Hypothalamus (tissue), 51 donors: Measurements from ENCODE around the gene P2RX6.
"Not testable (repeated sequence)": the region's sequence is repeated elsewhere in the genome, so short reads cannot be mapped to it uniquely, and the experiment has no call there.

Experiments used
- DNase-seq, 51 donors: peaks; one replicate each; lab custom pipeline; 2025; lab: John Stamatoyannopoulos, UW

Gene P2RX6

DNA sequence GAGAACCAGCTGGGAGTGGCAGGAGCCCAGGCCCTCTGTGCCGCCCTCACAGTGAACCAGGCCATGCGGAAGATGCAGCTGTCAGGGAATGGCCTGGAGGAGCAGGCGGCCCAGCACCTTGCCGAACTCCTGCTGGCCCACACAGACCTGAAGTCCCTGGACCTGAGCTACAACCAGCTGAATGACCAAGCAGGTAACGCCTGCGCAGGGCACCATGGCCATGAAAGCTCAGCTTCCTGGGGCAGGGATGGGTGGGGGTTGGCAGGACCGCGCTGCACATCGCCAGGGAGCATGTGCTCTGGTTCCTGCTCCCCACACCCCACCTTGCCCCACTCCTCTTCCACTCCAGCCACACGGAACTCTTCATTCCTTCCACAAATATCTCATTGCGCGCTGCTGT, 34.0 kb downstream of the P2RX6 start:
- DNase-seq: not testable (repeated sequence)

DNA sequence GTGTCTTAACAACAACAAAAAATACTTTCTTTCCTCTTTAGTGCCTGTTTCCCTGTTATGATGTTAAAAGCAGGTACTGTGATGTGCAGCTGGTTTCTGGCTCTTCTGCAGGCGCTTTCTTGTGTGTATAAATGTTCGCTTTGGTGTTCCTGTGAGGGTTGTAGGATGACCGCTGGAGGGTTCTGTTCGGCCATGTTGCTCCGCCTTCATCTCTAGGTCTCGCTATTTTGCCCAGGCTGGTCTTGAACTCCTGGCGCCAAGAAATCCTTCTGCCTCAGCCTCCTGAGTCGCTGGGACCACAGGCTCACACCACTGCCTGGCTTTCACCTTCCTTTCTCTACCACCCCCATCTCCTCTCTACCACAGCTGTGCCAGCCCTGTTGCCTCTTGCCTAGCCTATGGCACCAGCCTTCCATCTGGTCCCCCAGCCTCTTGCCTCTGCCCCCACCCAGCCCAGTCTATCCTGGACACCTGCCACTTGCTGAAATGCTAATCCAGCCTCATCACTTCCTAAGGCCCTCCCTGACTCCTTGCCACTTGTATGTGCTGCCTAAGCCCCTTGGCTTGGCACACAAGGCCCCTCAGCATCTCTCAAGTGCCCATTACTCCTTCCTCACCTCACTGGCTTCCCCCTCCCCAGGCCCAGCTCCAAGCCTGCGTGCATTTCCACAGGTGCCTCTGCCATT, 36.3 kb downstream of the P2RX6 start:
- no peak for DNase-seq

DNA sequence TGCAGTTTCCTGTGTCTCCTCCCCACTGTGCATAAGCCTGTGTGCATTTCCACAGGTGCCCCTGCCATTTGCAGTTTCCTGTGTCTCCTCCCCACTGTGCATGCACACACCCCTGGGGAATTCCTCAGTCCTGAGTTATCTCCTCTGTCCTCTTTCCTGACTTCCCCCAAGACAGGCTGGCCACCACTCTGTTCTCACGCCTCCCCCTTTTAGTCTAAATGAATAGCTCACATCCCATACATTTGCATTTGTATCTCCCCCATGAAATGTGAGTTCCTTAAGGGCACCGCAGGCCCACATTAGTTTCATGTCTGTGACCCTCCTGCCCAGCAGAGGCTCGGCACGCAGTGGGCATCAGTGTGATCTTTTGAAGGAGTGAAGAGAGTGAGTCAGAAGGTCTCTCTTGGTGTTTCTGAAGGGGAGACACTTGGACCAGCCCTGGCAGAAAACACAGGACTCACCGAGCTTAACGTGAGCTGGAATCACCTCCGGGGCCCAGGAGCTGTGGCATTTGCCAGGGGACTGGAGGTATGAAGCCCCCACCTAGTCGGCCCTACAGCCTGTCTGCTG, 37.0 kb downstream of the P2RX6 start:
- no peak for DNase-seq

DNA sequence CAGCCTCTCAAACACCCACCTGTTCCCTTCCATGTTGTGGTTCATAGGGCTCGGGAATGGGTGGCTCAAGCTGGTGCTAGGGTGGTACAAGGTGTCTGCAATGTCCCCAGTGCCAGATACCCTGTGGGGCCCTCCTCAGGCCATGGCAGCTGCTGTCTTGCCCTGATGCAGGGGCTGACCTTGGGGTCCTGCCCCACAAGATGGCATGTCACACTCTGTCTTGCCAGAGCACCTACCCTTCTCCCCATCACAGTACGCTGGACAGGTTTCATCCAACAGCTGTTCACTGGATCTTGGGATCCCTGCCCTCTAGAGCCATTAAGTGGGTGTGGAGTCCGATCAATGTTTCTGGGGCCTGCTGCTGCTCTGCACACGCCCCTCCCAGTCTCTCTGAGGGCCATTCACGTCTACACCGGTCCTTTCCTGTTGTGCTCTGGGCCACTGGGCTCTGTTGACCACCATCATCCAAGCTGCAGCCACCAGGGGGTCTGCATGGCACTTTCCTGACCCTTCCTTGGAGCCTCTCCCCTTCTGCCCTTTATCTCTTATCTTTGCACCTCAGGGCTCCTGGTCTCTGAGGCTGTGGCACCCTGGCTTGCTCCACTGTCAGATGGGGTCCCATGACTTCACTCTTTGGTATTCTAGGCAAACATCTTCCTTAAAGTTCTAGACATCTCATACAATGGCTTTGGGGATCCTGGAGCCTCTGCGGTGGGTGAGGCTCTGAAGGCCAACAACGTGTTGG, 37.9 kb downstream of the P2RX6 start:
- no peak for DNase-seq

DNA sequence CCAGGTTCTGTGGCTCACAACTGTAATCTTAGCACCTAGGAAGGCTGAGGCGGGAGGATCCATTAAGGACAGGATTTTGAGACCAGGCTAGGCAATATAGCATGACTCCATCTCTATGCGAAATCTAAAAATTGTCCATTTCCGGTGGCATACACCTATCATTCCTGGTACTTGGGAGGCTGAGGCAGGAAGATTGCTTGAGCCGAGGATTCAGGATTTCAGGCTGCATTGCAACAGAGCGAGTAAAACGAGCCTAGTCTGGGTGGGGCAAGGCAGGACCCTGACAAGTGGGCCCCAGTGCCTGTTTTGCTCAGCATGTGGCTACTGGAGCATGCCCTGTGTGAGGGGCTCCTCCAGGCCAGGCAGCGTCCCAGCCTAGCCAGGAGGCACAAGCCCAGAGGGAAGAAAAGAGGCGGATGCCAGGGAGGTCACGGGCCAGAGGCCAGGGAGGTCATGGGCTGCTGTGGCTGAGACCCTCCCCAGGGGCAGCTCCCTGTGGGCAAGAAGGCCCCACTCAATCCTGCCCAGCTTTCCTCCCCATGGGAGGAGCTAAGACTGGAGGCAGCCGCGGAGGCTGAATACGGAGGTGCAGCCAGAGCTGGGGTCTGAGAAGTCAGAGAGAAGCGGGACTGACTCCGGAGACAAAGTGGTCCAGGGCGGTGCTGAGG, 39.2 kb downstream of the P2RX6 start:
- no peak for DNase-seq

DNA sequence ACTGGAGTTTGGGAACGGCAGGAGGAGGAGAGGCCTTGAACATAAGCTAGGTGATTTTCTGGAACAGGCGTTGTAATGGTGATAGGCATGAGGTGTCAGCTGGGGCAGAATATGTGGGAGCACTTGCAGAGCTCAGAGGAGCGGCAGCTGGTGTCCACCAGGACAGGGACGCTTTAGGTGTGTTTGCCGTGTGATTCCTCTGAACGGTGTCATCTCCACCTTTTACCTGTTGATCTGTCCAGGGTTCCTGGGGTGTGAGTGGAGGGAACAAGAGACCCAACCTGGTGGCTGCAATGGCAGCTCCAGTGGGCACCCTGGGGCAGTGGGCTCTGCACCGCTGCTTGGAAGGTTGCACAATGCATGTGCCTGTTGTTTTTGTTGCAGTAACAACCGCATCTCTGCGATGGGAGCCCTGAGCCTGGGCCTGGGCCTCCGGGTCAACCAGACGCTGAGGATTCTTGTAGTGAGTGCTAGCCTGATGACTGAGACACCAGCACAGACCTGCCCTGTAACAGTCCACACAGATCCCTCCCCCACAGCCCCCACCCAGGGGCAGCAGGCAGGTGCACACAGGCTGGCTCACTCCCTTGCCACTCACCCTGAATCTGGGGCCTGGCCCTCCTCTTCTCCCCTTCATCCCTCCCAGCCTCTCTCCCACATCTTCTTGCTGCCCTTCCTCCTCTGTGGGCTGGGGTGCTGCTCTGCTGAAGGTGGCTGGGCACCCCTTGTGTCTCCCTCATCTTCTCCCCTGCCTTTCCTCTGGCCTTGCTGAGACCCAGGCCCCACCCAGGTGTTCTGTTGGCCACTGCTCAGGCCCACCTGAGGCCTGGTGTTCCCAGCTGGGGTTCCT, 40.0 kb downstream of the P2RX6 start:
- no peak for DNase-seq

DNA sequence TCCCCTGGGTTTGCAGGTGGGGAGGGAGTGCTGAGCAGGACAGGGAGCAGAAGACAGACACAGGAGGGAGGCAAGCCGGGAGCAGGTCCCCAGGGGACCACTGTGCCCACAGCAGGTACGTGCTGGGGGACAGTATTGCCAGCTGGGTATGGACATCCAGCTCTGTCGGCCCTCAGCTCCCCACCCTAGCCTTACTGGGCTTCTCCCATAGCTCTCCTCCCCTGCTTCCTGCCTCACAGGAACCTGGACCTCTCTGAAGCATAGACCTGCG, 40.5 kb downstream of the P2RX6 start:
- no peak for DNase-seq

DNA sequence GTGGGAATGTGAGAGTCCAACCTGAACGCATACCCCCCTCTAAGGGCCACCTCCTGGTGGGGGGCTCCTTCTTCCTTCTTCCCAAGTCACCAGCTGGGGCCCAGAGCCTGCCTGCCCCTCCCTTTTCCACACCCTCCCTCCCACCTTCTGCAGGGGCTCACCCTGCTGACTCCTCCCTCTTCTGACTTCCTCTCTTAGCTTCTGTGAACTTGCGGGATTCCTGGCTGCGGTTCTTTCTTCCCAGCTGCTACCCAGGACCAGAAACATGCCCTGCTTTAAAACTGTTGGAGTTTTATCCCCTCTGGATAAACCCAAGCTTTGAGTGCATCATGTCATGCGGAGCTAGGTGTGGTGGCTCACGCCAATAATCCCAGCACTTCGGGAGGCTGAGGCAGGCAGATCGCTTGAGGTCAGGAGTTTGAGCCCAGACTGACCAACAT, 40.9 kb downstream of the P2RX6 start:
- no peak for DNase-seq

DNA sequence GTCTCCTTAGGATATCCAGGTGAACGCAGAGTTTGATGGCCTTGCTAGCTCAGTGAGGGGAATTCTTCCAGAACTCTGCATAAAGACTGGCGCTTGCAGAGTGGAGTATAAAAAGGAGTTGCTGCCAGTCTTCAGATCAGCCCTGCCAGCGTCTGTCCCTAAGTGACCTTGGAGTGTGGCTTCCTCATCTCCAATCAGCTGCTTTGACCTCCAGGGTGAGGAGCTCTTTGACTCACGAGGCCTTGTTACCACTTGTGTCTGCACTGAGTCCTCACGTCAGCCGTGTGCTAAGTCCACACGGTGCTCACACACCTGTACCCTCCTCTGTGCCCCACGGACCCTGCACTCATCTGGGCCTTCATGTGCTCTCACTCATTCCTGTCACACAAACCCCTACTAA, 45.4 kb downstream of the P2RX6 start:
- DNase-seq: not testable (repeated sequence)

DNA sequence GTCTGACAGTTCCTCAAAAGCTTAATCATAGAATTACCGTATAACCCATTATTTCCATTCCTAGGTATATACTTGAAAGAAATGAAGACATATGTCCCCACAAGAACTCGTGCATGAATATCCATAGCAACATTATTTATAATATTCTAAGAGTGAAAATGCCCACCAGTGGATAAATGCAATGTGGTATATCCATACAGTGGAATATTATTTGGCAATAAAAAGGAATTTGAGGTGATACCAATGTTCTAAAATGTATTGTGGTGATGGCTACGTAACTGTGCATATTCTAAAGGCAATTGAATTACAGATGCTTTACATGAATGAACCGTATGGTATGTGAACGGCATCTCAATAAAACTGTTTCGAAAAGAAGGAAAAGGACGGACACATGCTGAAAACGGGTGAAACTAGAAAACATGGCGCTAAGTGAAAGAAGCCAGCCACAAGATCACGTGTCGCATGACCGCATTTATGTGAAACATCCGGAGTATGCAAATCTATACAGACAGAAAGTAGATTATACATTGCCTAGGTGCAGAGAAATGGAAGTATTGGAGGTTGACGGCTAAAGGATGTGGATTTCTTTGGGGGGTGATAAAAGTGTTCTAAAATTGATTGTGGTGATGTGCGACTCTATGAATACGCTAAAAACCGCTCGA, 46.8 kb downstream of the P2RX6 start:
- DNase-seq: not testable (repeated sequence)

DNA sequence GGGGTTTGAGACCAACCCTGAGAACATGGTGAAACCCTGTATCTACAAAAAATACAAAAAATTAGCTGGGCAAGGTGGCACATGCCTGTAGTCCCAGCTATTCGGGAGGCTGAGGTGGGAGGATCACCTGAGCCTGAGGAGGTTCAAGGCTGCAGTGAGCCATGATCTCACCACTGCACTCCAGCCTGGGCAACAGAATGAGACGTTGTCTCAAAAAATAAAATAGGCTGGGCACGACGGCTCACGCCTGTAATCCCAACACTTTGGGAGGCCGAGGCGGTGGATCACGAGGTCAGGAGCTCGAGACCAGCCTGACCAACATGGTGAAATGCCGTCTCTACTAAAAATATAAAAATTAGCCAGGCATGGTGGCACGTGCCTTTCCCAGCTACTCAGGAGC, 49.5 kb downstream of the P2RX6 start:
- DNase-seq: not testable (repeated sequence)

DNA sequence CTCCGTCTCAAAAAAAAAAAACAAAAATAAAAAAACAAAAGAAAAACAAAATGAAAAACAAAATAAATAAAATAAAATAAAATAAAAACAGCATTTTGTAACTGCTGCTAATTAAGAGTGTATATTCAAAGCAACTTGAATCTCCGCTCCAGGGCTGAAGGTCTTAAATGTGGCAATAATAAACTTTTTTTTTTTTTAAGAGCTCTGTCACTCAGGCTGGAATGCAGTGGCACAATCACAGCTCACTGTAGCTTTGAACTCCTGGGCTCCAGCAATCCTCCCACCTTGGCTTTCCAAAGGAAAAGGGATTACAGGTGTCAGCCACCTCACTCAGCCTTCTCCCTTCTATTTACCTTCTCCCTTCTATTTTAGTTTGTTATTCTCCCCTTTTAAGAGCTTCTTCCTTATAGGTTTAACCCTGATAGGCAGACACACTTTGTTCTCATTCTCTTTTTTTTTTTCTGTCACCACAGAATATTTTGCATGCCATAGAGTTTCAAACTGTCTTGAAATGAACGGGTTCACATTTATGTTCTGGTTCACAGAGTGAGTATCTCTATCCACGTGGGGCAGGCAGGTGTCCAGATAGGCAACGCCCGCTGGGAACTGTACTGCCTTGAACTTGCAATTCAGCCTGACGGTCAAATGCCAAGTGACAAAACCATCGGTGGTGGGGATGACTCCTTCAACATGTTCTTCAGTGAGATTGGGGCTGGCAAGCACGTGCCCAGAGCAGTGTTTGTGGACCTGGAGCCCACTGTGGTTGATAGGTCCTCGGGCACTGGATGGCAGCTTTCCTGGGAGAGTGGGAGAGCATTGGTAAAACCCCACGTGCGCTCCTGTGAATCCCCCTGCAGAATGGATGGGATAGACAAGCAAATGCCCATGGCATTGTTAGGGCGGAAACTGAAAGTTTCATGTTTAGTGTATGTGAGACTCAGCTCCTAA, 50.2 kb downstream of the P2RX6 start:
- DNase-seq: no peak

DNA sequence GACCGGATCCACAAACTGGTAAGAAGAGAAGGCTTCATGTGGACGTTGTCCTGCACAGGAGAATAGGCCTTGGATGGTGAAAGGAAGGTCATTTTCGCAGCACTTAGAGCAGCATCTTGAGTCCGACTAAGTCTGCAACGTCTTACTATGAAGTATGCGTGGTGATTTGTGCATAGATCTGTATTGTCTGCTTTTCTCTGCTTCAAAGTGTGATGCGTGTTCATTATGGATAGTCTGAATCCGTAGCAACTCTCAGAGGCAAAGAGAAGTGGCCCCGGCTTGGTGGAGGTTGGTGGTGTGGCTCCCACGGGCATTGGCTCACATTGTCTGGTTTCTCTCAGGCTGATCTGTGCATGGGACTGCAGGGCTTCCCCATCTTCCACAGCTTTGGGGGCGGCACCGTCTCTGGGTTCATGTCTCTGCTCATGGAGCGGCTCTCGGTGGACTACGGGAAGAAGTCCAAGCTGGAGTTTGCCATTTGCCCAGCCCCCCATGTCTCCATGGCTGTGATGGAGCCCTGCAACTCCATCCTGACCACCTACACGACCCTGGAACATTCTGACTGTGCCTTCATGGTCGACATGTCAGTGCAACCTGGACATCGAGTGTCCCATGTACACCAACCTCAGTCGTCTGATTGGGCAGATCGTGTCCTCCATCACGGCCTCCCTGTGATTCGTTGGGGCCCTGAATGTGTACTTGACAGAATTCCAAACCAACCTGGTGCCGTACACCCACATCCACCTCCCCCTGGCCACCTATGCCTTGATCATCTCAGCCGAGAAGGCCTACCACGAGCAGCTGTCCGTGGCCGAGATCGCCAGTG, 52.3 kb downstream of the P2RX6 start:
- no peak for DNase-seq

DNA sequence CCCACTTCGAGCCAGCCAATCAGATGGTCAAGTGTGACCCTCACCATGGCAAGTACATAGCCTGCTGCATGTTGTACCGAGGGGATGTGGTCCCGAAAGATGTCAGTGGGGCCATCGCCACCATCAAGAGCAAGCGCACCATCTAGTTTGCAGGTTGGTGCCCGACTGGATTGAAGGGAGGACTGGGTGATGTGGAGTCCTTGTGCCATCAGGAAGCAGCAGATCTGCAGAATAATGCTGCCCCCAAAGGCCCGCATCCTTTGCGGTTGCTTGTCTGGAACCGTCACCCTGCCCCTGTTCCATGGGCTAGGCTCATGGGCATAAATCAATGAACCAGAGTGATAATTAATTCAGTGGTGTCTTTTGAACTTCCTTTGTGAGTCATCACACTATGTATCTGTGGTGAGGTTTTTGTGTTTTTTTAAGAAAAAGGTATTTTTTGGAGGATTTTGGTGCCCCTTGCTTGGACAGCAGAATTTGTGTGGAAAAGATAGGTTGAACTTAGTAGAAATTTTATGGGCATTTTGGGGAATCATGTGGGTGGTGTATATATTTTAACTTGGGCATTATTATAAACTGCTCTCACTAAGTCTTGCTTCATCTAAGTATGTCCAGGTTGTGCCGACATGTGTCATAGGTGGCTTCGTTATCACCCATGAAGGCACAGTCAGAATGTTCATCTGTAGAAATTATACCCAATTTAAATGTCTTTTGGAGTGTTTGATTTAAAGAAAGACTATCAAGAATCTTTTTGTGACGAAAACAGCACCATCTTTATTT, 53.1 kb downstream of the P2RX6 start:
- no peak for DNase-seq

DNA sequence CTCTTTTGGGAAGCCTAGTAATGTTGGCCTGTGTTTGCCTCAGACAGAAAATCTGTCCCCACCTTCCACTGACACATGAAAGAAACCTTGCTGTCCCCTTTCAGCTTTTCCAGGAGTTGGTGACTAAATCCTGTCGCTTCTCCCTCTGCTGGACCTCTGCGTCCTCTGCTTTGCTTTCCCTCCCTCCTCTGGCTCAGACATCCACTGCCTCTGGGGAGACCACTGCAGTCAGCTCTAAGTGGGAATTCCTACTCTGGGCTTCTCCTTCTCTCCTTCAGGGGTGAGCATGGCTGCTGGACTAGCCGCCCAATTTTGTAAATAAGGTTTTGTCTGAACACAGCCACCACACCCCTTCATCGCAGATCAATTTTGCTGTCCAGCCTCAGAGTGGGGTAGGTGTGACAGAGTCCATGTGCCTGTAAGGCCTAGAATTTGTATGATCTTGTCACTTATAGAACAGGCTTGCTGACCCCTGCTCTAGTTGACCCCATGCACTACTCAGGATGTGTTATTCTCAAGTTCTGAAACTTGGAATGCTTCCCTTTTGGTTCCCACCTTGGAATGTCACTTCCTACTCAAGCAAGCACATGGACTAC, 53.8 kb downstream of the P2RX6 start:
- no peak for DNase-seq

DNA sequence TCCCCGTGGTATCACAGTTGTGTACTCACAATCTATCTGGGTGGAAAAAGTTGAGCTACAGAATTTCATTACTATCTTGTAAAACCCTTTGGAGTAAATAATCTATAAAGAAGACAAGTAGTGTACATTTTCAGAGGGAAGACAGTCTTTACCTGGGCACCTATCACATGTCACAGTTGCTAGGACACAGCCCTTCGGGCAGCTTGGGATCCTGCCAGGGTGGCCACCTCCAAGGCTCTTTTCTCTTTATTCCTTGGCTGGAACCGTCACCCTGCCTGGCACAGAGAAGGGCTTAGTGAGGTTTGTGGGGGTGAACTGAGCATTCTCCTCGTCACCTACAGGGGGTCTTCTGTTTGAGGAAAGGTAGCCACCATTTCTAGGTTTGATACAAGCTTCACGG, 54.4 kb downstream of the P2RX6 start:
- DNase-seq: no peak
